ENCODE results near the gene POT1.

The POT1 gene

DNA sequence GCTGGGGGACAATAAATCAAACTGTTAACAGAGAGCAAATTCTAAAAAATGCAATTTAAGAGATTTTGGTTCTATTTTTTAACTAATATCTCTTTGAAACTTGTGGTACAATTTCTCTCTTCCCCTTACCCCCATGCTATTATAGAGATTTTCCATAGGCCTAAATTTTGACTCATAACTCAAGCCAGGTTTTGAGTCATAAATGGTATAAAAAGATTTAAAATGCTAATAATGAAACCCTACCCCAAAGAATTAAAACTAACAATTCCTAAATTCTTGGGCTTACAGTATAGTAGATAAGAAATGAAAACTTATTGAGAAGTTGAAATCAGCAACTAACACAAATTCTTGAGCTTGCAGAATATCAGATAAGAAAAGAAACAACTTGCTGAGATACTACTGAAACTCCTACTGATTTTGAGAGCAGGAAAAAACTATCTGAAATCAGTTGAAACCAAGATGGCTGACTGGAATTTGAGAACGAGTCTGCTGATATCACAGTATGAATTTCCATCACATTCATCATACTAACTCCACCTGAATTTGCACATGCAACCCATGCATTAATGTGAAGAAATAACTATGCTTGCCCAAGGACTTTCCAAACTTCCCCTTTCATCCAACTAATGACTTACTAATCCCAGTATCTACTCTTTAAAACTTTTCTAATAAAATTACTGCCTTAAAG, 36.3 kb downstream of the POT1 start:
- Histone ChIP-seq H3K27ac (replicated peaks; ENCODE audit: low read length) (no peak overlapping the region), H4K8ac (ENCODE audit: low read depth, low read length) (no peak overlapping the region), H2BK15ac (ENCODE audit: low read length) (no peak overlapping the region), H3K4me2 (ENCODE audit: insufficient read depth, low read length, poor library complexity, severe bottlenecking) (no peak overlapping the region), H3K4me3 (ENCODE audit: low read length in 2 of 2) (no peak overlapping the region), H2AFZ (ENCODE audit: low read length) (no peak overlapping the region), H3K9me3 (replicated peaks in 1 of 2; ENCODE audit: control insufficient read depth in 2 of 2, insufficient read depth in 1 of 2, low read depth in 1 of 2, low read length in 2 of 2) (no peaks in the 10 kb centered on the region), H2BK5ac (ENCODE audit: low read length) (no peak overlapping the region), H2BK12ac (ENCODE audit: low read length) (no peak overlapping the region), H3K27me3 (ENCODE audit: control insufficient read depth in 3 of 3, insufficient read depth in 3 of 3, low read depth in 1 of 3, low read length in 3 of 3) (no peaks in the 10 kb centered on the region), H3K23ac (ENCODE audit: low read depth, low read length, poor library complexity) (no peak overlapping the region), H3K79me1 (ENCODE audit: low read depth, low read length) (no peaks in the 10 kb centered on the region), H3K18ac (ENCODE audit: low read length) (no peak overlapping the region), H3K4ac (ENCODE audit: low read length) (no peak overlapping the region), H4K91ac (ENCODE audit: low read depth, low read length, poor library complexity) (no peak overlapping the region), H2AK5ac (ENCODE audit: low read depth, low read length) (no peak overlapping the region), H3K9ac (ENCODE audit: low read depth, low read length, poor library complexity) (no peak overlapping the region), H3K4me1 (ENCODE audit: control insufficient read depth in 2 of 2, insufficient read depth in 1 of 2, low read depth in 1 of 2, low read length in 2 of 2) (no peaks in the 10 kb centered on the region), H2BK120ac (ENCODE audit: low read depth, low read length) (no peak overlapping the region), H3K14ac (ENCODE audit: low read length) (no peak overlapping the region), H3K36me3 (replicated peaks in 1 of 2; ENCODE audit: control insufficient read depth in 2 of 2, insufficient read depth in 2 of 2, low read length in 2 of 2) (peaks cover 0 to 70% of the 10 kb centered on the region in 2 donors)
- WGBS, 2 donors (ENCODE audit: extremely low coverage in 2 of 2, insufficient read length in 2 of 2, insufficient replicate concordance in 1 of 2) = no CpG with 5 or more reads among the region's 1 CpG
- no peak for DNase-seq (ENCODE audit: low spot score)

GRCh38 chr7:124887247-124887646, 42.4 kb downstream of the POT1 start:
- Histone ChIP-seq H4K91ac (ENCODE audit: low read depth, low read length, poor library complexity) (no peak overlapping the region), H3K14ac (ENCODE audit: low read length) (no peak overlapping the region), H2BK15ac (ENCODE audit: low read length) (no peak overlapping the region), H2AK5ac (ENCODE audit: low read depth, low read length) (no peak overlapping the region), H4K8ac (ENCODE audit: low read depth, low read length) (no peak overlapping the region), H2BK5ac (ENCODE audit: low read length) (no peak overlapping the region), H3K27ac (replicated peaks; ENCODE audit: low read length) (no peak overlapping the region), H3K36me3 (replicated peaks in 1 of 2; ENCODE audit: control insufficient read depth in 2 of 2, insufficient read depth in 2 of 2, low read length in 2 of 2) (peaks cover 0 to 48% of the 10 kb centered on the region in 2 donors), H3K79me1 (ENCODE audit: low read depth, low read length) (no peaks in the 10 kb centered on the region), H3K9me3 (replicated peaks in 1 of 2; ENCODE audit: control insufficient read depth in 2 of 2, insufficient read depth in 1 of 2, low read depth in 1 of 2, low read length in 2 of 2) (no peaks in the 10 kb centered on the region), H3K27me3 (ENCODE audit: control insufficient read depth in 3 of 3, insufficient read depth in 3 of 3, low read depth in 1 of 3, low read length in 3 of 3) (no peaks in the 10 kb centered on the region), H2AFZ (ENCODE audit: low read length) (no peak overlapping the region), H2BK12ac (ENCODE audit: low read length) (no peak overlapping the region), H3K9ac (ENCODE audit: low read depth, low read length, poor library complexity) (no peak overlapping the region), H3K4me2 (ENCODE audit: insufficient read depth, low read length, poor library complexity, severe bottlenecking) (no peak overlapping the region), H3K18ac (ENCODE audit: low read length) (no peak overlapping the region), H3K4me3 (ENCODE audit: low read length in 2 of 2) (no peak overlapping the region), H2BK120ac (ENCODE audit: low read depth, low read length) (no peak overlapping the region), H3K4ac (ENCODE audit: low read length) (no peak overlapping the region), H3K4me1 (ENCODE audit: control insufficient read depth in 2 of 2, insufficient read depth in 1 of 2, low read depth in 1 of 2, low read length in 2 of 2) (no peaks in the 10 kb centered on the region), H3K23ac (ENCODE audit: low read depth, low read length, poor library complexity) (no peak overlapping the region)
- WGBS, 2 donors (ENCODE audit: extremely low coverage in 2 of 2, insufficient read length in 2 of 2, insufficient replicate concordance in 1 of 2) = no CpG with 5 or more reads among the region's 3 CpGs
- DNase-seq (ENCODE audit: low spot score) = no peak

- H3K14ac ChIP-seq (ENCODE audit: low read length) = no peak overlapping the region
- no peak overlapping the region for H2BK120ac ChIP-seq (ENCODE audit: low read depth, low read length)
- no peaks in the 10 kb centered on the region for H3K4me1 ChIP-seq (ENCODE audit: control insufficient read depth in 2 of 2, insufficient read depth in 1 of 2, low read depth in 1 of 2, low read length in 2 of 2)
- H3K79me1 ChIP-seq (ENCODE audit: low read depth, low read length) = no peaks in the 10 kb centered on the region
- H3K4ac ChIP-seq (ENCODE audit: low read length) = no peak overlapping the region
- no peak overlapping the region for H2AFZ ChIP-seq (ENCODE audit: low read length)
- H2BK5ac ChIP-seq (ENCODE audit: low read length) = no peak overlapping the region
- H3K36me3 ChIP-seq (replicated peaks in 1 of 2; ENCODE audit: control insufficient read depth in 2 of 2, insufficient read depth in 2 of 2, low read length in 2 of 2) = no peaks in the 10 kb centered on the region
- no peak overlapping the region for H3K27ac ChIP-seq (replicated peaks; ENCODE audit: low read length)
- H4K91ac ChIP-seq (ENCODE audit: low read depth, low read length, poor library complexity) = no peak overlapping the region
- H2BK12ac ChIP-seq (ENCODE audit: low read length) = no peak overlapping the region
- no peaks in the 10 kb centered on the region for H3K9me3 ChIP-seq (replicated peaks in 1 of 2; ENCODE audit: control insufficient read depth in 2 of 2, insufficient read depth in 1 of 2, low read depth in 1 of 2, low read length in 2 of 2)
- WGBS, 2 donors (ENCODE audit: extremely low coverage in 2 of 2, insufficient read length in 2 of 2, insufficient replicate concordance in 1 of 2) = no CpG with 5 or more reads among the region's 1 CpG
- no peak for DNase-seq (ENCODE audit: low spot score)
- no peak overlapping the region for H3K23ac ChIP-seq (ENCODE audit: low read depth, low read length, poor library complexity)
- no peaks in the 10 kb centered on the region for H3K27me3 ChIP-seq (ENCODE audit: control insufficient read depth in 3 of 3, insufficient read depth in 3 of 3, low read depth in 1 of 3, low read length in 3 of 3)
- no peak overlapping the region for H3K4me2 ChIP-seq (ENCODE audit: insufficient read depth, low read length, poor library complexity, severe bottlenecking)
- H2AK5ac ChIP-seq (ENCODE audit: low read depth, low read length) = no peak overlapping the region
- no peak overlapping the region for H4K8ac ChIP-seq (ENCODE audit: low read depth, low read length)
- no peak overlapping the region for H3K18ac ChIP-seq (ENCODE audit: low read length)
- no peak overlapping the region for H2BK15ac ChIP-seq (ENCODE audit: low read length)
- no peak overlapping the region for H3K9ac ChIP-seq (ENCODE audit: low read depth, low read length, poor library complexity)
- H3K4me3 ChIP-seq (ENCODE audit: low read length in 2 of 2) = no peak overlapping the region
Observed at GRCh38 chr7:124881981-124882380, 47.6 kb downstream of the POT1 start.

DNA sequence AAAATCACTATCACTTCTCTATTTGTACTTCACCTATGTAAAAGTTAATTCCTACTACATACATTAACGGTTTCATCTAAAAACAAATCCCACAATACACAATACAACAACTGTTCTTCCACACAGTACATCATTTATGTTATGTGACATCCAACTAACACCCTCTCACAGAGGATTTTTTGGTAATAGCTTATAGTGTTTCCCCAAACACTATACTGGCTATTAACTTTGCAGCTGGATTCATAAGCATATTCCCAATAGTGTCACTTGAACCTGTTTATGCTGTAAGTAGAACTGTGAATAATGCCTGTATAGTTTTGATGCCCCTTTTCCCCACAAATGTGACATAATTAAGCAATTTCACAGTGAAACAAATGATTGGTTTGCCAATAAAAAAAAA, 49.9 kb downstream of the POT1 start:
- Histone ChIP-seq H4K8ac (ENCODE audit: low read depth, low read length) (no peak overlapping the region), H3K4me3 (ENCODE audit: low read length in 2 of 2) (no peak overlapping the region), H3K23ac (ENCODE audit: low read depth, low read length, poor library complexity) (no peak overlapping the region), H3K27me3 (ENCODE audit: control insufficient read depth in 3 of 3, insufficient read depth in 3 of 3, low read depth in 1 of 3, low read length in 3 of 3) (no peaks in the 10 kb centered on the region), H2AFZ (ENCODE audit: low read length) (no peak overlapping the region), H3K14ac (ENCODE audit: low read length) (no peak overlapping the region), H4K91ac (ENCODE audit: low read depth, low read length, poor library complexity) (no peak overlapping the region), H3K27ac (replicated peaks; ENCODE audit: low read length) (no peak overlapping the region), H3K4me2 (ENCODE audit: insufficient read depth, low read length, poor library complexity, severe bottlenecking) (no peak overlapping the region), H3K9ac (ENCODE audit: low read depth, low read length, poor library complexity) (no peak overlapping the region), H2BK12ac (ENCODE audit: low read length) (no peak overlapping the region), H3K4ac (ENCODE audit: low read length) (no peak overlapping the region), H2BK15ac (ENCODE audit: low read length) (no peak overlapping the region), H3K79me1 (ENCODE audit: low read depth, low read length) (no peaks in the 10 kb centered on the region), H3K9me3 (replicated peaks in 1 of 2; ENCODE audit: control insufficient read depth in 2 of 2, insufficient read depth in 1 of 2, low read depth in 1 of 2, low read length in 2 of 2) (no peaks in the 10 kb centered on the region), H3K4me1 (ENCODE audit: control insufficient read depth in 2 of 2, insufficient read depth in 1 of 2, low read depth in 1 of 2, low read length in 2 of 2) (no peaks in the 10 kb centered on the region), H2BK5ac (ENCODE audit: low read length) (no peak overlapping the region), H3K18ac (ENCODE audit: low read length) (no peak overlapping the region), H2BK120ac (ENCODE audit: low read depth, low read length) (no peak overlapping the region), H3K36me3 (replicated peaks in 1 of 2; ENCODE audit: control insufficient read depth in 2 of 2, insufficient read depth in 2 of 2, low read length in 2 of 2) (no peaks in the 10 kb centered on the region), H2AK5ac (ENCODE audit: low read depth, low read length) (no peak overlapping the region)
- WGBS, 2 donors (ENCODE audit: extremely low coverage in 2 of 2, insufficient read length in 2 of 2, insufficient replicate concordance in 1 of 2) = 100% methylated on average over 1 of the region's 1 CpG; no CpG with 5 or more reads in 1 of the 2 donors
- no peak for DNase-seq (ENCODE audit: low spot score)

All from neuronal stem cell (in vitro differentiated cells).